Fibroblast of gingiva (primary cell): ENCODE measurements around the gene DDX59.

Experiments used
- DNase-seq: peaks from one replicate; pipeline ENCODE4 v3.0.0-alpha.2; 2011; ENCODE audit warnings: low read depth

DDX59 gene

DNA sequence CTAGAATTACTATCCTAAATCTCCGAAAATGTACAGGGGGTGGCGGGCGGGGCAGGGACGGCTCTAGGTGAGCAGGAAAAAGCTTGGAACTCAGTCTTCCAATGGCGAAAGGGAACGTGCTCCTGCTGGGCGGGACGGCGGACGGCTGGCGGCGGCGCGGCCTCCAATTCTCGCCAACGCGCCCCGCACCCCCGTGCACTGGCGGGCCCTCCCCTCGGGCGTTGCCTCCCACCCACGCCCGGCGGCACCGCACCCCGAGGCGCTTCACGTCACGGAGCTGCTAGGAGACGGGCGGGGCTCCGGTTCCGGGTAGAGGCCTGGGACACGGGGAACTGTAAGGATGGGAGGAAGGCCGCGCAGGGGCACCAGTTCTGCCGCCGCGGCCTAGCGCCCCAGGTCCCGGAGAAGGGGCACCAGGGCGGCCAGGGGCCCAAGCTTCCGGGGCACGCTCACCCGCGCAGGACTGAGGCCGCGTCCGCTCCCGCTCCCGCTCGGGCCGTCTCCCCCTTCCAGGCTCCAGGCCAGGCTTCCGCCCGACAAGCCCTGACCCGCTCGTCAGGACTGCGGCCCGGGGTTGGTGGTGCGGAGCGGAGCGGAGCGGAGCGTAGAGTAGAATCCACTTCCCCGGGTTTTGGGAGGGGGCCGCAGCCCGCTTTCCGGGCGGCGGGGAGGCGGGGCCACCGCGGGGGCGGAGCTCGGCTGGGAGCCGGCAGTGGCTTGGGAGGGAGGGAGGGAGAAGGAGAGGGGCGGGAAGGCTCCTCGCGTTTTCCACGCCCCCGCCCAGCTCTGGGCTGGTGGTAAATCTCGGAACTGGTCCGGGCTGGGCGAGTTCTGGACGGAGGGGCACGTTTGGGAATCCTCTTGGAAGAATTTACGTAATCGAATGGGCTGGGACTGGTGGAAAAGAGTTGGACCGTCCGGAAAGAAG is at the start of gene DDX59:
TSS of gene DDX59 (minus strand) at position 594 of the 928 bp plus-strand sequence. CDS start 3,167 bp downstream, outside the sequence.
- peak; percentile 99 for DNase-seq

DNA sequence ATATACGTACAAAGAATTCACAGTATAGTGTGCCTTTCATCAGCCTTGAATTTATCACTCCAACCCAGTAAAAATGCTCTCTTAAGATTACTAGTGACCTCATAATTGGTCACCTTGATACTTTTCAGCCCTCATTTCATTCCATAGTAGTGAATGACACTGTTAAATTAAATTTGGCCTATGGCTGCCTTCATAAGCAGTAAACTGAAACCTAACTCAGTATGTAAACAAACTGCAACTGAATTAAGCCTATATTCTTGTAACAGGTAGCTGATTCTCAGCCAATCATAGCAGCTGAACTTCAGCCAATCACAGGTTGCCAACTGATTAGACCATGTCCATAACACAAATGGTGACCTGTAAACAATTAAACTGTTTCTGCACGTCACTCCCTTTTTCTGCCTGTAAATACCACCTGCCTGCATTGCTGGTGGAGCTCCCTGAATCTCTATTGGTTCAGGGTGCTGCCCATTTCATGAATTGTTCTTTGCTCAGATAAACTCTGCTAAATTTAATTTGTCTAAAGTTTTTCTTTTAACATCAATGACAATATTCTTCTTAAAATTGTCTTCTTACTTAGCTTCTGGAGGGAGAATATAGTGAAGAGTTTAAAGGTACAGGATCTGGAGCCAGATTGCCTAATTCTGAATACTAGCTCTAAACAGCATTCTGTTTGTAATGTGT is 44.9 kb upstream of the DDX59 start:
- no peak for DNase-seq

DNA sequence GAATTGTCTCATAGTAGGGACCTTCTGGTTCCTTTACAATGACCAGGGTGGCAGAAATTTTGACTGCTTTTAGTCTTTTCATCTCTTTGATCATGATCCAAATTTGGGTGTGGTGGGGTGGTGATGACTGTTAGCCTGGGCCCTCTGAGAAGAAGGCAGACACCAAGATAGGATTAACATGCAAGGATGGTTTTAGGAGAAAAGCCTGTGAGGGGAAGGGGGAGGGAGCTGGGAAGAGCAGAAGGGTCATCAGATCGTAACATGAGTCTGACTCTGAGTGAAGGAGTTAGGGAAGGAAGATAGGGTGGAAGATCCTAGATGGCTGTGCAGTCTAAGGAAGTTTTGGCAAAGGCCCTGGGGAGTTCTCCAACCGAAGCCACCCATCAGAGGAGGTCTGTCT is 40.5 kb upstream of the DDX59 start:
- DNase-seq: no peak

DNA sequence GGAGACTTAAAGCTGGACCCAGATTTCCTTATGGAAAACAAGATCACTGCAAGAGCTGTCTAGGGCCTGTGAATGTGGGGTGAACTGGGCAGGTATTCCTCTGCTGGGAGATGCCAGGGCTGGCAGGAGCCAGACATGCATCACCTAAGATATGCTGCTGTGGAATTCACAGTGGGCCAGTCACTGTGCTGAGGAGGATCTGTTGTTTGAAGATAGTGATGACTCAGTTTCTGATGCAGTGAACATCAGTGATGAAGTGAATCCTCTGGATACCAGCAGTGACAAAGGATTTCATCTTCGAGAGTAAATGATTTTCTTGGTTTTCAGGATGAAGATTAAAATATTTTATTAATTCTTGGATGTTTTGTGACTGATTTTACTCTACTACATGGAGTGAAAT is 39.1 kb upstream of the DDX59 start:
- no peak for DNase-seq

DNA sequence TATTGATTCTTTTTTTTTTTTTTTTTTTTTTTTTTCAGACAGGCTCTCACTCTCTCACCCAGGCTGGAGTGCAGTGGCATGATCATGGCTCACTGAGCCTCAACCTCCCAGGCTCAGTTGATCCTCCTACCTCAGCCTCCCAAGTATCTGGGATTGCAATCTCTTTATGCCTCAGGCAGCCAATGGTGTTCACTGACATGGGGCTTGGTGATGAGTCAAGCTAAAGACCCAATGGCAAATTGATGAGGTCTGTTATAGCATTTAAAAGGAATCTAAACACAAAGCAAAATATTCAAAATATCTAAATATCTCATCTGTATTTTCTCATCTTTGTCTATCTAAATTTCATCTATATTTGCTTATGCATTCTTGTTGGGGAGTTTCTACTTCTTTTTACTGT is 38.5 kb upstream of the DDX59 start:
- no peak for DNase-seq

DNA sequence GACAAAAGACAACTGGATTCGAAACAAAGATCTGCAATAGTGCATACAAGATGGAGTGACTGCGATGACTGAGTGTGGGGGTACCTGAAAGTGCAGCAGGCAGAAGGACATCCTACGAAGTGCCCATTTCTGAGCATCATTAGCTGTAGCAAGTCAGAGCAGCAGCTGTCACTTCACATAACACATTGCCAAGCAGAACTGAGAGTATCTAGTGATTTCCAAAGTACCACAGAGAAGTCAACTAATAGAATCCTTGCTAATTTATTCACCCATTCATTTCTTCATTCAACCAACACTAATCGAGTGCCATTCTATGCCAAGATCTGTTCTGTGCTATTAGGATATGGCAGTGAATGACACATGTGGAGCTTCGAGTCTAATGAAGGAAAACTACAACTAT is 37.4 kb upstream of the DDX59 start:
- DNase-seq: no peak

DNA sequence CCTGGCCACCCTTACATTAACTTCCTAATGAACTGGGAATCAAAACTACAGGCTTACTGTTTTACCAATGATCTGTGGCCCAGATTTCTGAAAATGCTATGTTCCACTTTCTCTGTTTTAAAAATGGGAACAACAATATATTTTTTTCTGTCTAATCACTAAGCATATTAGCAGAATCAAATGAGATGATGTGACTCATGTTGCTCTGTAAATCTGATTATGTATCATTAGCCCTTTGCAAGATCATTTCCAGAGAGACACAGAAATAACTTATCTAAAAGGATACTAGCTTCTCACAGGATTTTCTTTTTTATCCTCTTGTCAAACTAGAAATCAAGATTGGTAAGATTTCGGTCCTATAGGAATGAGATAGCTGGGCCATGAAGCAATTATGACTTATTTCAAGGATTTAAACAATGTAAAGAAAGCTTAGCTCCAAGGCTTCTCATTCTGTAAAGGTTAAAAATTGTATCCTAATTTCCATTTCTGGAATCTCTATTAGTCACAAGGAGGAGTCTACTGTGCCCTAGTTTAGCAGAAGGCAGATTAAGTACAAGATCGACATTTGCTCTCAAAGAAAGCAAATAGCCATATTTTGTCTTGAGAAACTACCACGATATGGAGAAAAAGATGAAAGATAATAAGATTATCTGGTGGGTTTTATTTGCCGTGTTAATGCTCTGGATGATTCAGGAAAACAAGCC is 36.6 kb upstream of the DDX59 start:
- DNase-seq: no peak

DNA sequence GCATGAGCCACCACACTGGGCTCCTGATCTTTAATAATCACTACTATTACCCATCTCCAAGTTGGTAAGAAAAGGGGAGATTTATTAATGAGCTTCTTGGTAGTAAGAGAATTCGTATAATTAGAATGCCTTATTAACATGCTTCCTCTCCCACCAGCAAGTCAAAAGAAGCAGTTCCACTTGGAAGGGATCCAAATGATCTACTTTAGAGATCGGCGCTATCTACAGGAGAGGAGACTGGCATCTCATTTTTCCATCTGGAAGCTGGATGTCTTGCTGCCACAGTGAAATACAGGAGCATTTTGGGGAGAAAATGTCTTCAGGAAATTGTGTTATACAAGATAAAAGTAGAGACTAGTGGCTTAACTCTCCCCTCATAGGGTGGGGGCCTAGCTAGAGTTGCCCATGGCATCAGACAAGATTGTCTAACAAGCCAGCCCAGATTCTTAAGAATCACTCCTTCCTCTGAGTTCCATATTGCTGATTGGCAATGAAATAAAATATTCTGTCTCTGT is 35.3 kb upstream of the DDX59 start:
- no peak for DNase-seq

DNA sequence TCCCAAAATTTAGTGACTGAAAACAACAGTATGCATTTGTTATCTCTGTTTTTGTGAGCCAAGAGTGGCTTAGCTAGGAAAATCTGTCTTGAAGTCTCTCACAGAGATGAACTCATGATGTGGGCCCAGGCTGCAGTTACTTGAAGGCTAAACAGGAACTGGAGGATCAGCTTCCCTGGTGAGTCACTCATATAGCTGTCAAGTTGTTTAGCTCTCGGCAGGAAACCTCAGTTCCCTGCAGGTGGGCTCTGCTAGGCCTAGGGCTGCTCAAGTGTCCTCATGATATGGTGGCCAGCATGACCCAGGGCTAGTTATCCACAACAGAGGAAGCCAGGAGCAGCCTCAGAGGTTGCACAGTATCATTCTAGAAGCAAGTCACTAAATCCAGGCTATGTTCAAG is 30.2 kb upstream of the DDX59 start:
- DNase-seq: no peak

DNA sequence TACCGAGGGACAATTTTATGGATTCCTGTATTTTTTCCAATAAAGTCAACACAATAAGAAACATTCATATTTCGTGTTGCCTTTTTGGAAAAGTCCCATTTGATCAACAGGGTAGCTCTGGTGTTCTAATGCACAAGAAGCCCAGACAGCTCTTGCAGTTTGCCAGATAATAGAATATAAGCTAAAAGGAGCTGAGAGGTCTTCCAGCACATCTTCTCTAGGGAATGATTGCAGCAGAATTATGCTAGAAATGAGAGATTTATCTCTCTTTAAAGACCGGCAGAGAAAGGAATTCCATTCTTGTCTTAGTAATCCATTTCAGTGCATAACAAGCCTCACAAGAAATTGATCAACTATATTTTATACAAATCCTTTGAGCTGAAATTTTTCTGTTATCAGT is 25.0 kb upstream of the DDX59 start:
- DNase-seq: no peak

DNA sequence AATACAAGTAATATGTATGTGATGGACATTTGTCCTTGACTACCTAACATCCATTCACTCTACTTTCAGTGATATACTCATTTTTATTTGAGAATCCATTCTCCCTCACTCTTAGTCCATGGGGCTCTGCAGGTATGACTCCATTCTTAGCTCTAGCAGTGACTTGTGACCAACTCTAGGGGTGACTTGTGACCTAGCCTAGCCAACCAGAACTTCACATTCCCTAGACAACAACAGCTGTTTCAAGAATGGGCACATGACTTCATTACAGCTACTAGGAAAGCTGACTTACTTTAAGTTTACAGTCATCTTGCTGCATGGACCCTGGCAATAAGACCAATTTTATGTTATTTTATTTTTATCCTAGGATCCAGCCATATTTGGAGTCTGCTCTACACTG is 23.6 kb upstream of the DDX59 start:
- no peak for DNase-seq

DNA sequence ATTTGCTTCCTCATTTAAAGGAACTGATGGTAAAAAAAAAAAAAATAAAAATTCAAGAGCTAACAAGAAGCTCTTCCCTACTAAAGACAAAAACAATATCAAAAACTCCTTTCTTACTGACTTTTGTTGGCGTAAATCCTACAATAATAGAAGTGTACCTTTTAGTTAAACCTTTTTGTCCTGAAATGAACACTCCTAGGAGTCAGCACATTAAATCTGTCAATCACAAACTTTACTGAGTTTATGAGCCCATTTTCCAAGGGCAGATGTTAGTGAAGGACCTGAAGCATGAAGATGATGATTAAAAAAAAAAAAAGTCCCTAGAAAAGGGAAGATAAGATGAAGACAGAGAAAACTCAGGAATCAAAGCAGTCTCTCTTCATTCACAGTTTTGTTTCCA is 22.6 kb upstream of the DDX59 start:
- DNase-seq: no peak

DNA sequence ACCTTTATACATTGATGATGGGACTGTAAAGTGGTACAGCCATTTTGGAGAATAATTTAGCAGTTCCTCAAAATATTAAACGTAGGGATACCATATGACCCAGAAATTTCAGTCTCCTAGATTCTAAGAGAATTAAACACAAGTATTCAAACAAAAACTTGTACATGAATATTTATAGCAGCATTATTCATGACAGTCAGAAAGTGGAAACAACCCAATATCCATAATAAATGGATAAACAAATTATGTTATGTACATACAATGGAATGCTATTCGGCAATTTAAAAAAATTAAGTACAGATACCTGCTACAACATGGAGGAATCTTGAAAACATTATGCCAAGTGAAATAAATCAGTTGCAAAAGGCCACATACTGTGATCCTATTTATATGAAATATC is 16.9 kb upstream of the DDX59 start:
- DNase-seq: no peak

DNA sequence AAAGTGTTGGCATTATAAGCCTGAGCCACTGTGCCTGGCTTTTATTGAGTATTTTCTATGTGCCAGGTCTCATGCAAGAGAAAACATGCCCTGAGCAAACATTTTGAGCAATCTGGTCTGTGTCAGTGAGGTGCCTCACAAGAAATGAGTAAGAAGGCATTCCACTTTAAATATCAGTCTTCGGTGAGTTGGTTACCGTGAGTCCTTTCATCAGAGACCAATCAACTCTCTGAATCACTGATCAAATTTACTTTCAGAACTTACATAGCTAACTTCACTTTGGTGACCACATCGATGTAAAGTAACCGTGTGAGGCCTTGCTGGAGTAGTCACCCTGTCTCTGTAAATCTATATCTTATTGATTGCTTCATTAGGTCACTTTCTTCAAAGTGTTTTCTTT is 14.3 kb upstream of the DDX59 start:
- peak; percentile 4 for DNase-seq

DNA sequence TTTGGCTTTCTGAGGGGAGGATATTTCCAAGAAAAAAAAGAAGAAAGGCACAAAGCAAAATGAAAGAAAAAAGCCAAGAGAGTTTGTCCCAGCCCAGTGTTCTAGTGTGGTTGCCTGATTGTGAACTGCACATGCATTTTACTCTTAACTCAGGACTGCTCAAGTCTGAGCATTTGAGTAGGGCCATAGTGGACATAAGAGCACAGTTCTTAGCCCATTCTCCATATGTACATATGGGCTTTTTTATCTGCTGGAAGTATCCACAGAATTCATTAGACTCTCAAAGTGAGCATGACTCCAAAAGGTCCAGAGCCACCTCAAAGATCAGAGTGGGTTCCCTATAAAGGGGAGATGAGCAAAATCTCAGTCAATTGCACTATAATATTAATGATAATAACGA is 13.6 kb upstream of the DDX59 start:
- no peak for DNase-seq

DNA sequence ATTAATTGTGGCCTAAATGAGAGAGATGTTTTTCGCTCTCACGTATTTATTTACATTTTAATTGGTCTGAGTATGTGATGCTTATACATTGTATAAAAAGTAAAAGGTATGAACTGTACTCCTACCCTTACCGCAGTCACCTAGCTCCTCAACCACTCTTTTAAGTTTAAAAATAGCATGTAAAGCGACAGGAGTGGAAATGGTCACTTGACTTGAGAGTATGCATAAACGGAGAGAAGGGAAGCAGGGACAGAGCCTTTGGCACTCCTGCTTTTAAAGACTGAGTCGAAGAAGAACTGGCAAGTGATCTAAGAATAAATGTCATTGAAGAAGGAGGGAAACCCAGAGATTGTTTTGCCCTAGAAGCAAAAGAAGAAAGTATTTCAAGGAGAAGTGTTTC is 11.5 kb upstream of the DDX59 start:
- DNase-seq: no peak

DNA sequence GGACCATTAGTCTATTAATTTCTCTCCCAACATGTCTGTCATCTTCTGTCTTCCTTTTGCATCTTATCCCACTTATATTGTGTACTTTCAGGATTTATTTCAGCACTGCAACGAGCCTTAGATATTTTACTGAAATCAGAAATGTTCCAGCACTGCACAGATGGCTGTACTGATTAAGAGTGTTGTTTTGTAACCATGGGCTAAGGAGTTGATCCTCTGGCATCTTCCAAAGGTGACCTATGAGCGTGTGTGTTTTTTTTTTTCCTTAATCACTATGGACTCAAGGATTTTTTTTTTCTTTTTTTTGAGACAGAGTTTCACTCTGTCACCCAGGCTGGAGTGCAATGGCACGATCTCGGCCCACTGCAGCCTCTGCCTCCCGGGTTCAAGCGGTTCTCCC is 7.1 kb upstream of the DDX59 start:
- DNase-seq: no peak

DNA sequence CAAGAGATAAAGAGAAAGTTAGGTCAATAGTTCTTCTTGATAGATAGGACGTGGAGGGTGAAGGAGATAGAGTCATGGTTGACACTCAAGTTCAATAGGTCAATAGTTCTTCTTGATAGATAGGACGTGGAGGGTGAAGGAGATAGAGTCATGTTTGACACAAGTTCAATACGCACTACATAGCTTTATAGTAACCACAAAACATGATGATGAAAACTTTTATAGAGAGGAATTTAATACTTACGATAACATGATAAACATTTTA is 5.8 kb upstream of the DDX59 start:
- no peak for DNase-seq

DNA sequence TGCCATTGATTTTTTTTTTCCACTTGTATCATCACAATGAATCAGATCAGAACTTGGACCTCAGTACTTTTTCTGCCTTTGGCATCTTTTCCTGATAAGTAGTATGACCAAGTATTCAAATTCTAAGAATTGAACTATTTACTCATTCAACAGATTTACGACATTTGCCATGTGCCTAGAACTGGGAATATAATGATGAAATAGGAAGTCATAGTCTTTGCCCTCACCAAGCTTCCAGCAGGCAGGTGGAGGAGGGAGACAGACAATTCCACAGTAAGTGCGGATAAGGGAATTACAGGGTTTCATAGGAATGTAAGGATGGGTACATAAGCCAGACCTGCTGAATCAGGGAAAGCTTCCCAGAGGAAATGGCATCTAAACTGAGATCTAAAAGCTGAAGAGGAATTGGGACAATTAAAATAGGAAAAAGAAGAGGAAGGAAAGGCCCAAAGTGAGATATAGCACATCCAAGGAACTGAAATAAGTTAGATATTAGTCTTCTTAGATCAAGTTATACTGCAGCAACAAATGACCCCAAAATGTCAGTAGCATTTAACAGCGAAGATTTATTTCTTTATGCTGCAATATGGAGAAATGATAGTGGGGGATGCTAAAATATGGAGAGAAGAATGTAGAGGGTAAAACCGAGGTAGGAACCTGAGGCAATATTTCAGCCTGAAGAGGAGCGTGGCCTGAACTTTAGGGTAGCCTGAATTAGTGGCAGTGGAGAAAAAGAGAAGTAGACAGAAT is 5.3 kb upstream of the DDX59 start:
- DNase-seq: no peak

DNA sequence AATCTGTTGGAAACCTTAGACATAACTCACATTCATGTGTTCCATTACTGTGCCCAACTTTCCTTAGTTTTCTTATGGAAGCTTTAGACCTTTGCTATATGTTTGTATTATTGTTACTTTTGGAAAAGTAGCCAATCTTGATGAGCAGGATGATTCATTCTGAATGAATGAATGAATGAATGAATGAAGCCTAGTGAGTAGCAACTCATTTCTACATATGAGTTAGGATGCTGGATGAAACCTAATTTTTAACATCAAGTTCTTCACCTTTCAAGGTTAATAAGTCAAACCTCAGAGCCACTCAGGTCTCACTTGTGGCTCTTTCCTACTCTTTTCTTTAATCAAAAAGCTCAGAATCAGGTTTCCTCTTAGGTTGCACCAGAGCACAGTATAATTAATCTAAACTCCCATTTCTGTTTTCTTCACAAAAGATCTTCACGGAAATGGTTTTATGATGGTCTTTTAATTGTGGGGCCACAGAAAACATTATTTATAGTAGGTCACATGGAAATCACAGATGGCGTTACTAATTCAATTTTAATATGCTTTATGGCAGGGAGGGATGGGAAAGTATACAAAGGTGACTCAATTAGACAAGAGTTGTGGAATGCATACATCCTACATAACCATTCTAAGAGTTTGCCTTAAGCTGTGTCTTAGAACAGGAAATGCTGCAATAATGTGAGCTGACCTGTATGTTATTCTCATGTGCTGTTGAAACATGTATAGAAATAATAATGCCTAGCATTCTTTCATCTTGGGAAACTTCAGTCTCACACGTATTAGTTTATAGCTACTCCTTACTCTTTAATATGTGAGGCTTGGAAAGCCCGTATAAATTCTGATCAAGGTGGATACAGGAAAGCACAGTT is 4.5 kb upstream of the DDX59 start:
- DNase-seq: no peak

DNA sequence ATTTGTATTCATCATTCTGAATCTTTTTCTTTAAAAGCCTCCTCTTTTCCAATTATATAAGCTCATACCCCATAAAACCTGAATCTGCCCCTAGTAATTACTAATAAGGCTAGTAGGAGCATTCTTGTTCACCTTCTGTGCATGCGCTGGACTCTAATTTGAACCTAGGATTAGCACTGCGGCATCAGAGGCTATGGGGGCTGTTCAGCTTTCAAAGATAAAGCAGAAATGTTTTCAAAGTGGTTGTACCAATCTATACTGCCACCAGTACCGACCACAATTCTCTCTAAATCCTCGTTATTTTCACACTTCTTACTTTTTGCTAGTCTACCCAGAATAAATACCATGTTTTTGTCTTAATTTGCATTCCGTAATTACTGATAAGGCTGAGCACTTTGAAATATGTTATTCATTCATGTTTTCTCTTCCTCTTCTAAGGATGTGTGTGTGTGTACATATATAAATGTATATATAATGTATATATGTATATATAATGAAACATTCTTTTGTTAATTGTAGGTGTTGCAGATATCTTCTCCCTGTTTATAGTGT is 1.6 kb upstream of the DDX59 start:
- no peak for DNase-seq
